Renal pelvis (tissue), 4 donors: ENCODE results near the gene ARRDC4. TPM values are rescaled to one million over a fixed set of nuclear protein-coding genes. Genes with fewer than 3 reads are reported as not detected.
"Not testable (repeated sequence)": the region's sequence is repeated elsewhere in the genome, so short reads cannot be mapped to it uniquely, and the experiment has no call there.

Experiments
- DNase-seq: peaks from one replicate; pipeline ENCODE4 v3.0.0-alpha.2; 2013
- polyA plus RNA-seq, 3 donors: library from polyadenylated mRNA; unstranded; fragments of 120-200 nt; gene quantifications; one replicate each; pipeline ENCODE4 v1.2.1, GENCODE V29; 2013; ENCODE audit not compliant: insufficient read length in 3 of 3

The ARRDC4 gene
- polyA plus RNA-seq, 3 donors: 31.1 to 36.5 (median 33.6) TPM

DNA sequence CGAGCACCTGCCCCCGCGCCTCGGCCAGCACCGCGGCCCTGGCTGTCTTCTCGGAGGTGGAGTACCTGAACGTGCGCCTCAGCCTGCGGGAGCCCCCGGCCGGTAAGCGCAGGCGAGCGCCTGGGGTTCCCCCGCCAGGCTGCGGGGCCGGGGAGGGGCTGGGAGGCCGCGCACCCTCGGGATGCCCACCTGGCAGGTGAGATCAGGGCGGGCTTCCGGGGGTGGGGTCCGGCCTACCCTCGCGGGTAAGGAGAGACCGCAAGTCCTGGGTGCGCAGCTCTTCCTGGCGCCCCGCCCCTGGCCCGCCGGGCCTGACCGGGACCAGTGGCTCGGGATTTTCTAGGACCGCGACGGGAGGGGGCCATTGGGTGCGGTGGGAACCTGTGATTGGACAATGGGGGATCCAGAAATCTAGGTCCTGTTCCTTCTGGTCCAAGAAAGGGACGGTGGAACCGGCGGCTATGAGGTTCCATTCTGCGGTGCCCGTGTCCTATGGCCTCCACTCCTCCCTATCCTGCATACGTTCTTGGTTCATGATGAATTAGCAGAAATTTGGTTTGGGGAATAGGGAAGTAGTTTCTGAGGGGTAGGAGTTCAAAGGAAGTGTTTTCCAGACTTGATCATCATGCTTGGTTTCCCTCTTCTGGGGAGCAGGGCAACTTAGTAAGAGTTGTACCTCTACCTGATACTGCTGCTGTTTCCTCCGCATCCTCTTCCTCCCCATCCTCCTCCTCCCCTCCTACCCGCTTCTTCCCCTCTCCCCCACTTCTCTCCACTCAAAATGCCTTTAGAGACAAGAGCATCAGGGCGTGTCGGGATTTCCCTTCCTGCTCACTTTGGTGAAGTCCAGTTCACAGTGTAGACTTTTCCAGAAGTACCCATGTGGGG is 808 bp downstream of the ARRDC4 start:
- peak; percentile 21 for DNase-seq

GRCh38 chr15:97962263-97962662 is 1.8 kb downstream of the ARRDC4 start:
- DNase-seq: no peak

GRCh38 chr15:97963779-97964178 is 3.3 kb downstream of the ARRDC4 start:
- DNase-seq: no peak

GRCh38 chr15:97966246-97966645 is 5.7 kb downstream of the ARRDC4 start:
- DNase-seq: no peak

DNA sequence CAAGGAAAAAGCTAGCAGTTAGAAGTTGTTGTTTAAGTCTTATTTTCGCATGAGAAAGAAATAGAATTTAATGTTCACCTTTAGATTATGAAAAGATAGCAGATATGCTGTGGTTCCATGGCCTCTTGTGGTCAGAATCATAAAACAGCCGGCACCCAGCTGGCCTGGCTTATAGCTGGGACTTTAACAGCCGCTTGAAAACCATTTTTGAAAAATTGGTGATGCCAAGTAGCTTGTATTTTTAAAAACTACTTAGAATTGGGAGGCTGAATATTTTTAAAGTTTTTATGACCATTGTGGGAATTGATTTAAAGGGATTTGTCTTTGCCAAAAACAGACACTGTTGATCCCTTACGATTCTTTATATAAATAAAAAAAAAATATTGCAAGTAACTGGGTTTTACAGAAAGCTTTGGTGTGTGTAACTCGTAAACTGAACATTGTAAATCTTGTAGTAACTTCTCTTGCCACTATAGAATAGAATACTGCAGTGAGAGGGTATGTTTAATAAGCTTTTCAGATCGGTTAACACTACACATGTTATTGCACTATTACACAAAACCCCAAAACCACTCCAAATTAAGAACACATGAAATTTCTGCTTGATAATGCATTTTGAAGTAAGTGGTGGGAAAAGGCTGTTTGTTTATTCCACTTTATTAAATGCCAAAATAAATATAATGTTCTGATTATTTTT is 6.6 kb downstream of the ARRDC4 start:
- DNase-seq: no peak

DNA sequence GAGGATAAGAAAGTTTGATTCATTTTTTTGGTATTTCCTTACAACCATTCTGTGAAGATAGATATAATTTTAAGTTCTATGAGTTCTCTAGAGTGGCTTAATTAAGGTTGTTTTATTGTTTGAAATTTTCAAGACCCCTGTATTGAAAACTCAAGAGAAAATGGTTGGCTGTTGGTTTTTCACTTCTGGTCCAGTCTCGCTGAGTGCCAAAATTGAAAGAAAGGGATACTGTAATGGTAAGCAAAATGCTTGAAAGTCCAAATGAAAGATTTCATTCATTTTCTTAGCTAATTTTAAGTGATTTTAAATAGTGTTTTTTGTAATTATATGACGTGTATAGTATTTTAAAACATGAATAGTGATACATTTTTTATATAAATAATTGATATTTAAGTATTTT is 7.4 kb downstream of the ARRDC4 start:
- no peak for DNase-seq

DNA sequence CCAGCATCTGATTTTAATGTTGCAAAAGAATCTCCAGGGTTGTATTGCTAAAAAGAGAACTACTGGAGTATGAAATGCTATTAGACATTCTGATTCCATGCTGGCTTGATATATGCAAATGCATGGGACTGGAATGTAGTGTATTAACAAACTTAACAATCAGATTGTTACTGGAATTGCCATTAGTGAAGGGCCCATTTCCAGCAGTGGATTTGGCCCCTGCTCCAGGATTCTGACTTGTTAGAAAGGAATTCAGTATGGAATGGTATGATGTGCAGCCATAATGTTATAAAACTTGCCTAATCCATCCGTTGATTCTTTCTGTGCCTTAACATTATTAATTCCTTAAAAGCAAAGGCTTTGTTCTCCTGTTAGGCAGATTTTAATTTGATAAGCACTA is 7.9 kb downstream of the ARRDC4 start:
- no peak for DNase-seq

DNA sequence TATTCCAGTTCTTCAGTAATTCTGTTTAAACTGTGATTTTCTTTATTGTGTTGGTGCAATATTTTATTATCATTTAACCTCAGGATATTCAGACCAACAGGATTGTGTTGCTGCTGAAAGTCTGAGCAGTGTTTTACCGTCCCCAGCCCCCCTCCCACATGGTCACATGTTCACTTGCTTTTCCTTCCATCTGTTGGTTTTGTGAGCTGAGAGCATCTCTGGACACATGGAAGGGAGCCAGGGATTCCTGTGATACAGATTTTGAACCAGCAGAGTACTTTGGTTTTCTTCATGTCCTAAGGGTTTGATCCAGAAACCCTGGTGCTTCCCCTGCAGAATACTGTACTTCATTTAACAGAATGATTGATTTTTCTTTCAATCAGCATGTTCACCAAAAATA is 11.9 kb downstream of the ARRDC4 start:
- DNase-seq: no peak

GRCh38 chr15:97976129-97976528 is 15.6 kb downstream of the ARRDC4 start:
- no peak for DNase-seq

DNA sequence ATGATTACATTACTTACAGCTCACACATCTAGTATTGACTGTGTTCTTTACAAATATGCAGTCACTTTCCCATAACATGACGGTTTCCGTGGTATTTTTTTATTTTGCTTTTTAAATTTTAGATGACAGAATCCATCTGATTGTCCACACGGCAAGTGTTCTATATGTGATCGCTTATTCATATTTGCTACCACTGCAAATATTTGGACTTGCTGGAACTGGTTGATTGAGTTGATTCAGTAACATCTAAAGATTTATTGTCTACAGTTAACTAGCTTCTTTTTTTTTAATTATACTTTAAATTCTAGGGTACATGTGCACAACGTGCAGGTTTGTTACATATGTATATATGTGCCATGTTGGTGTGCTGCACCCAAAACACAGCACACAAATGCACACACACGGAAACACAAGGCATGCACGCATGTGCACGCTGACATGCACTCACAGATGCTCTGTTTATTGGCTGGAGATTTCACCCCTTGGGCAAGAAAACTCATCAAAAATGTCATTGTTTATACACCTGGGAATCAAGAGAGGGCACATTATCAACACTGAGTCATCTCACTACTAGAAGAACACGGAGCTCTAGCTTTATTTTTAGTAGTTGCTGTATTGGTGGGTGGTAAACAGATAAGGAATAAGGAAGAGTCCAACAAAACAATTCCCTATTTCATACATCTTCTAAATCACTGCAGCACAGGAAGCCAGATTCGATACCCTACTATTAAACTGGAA is 16.4 kb downstream of the ARRDC4 start:
- no peak for DNase-seq

- DNase-seq: no peak
Observed at GRCh38 chr15:97977734-97978133, 17.2 kb downstream of the ARRDC4 start.

GRCh38 chr15:97978401-97979139 is 18.1 kb downstream of the ARRDC4 start:
- DNase-seq: no peak

GRCh38 chr15:97979140-97979520 is 18.6 kb downstream of the ARRDC4 start:
- DNase-seq: no peak

- no peak for DNase-seq
Observed at GRCh38 chr15:97981058-97981457, 20.6 kb downstream of the ARRDC4 start.

DNA sequence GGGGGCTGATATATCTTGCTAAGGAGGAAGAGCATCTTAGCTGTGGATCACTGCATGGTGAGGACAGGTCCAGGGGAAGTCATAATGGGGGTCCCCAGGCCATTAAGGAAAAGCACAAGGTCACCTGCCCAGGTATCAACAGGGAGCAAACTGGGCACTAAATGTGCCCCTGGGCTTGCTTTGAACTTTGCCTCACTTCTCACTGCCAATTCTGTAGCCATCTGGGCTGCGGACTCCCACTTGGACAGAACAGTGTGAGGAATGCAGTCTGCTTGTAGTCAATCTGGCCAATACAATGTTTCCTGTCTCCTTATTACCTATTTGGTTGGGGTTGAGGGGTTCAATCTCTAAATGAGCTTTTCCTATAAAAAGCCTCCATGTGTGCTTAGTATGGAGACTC is 21.3 kb downstream of the ARRDC4 start:
- no peak for DNase-seq

GRCh38 chr15:97984157-97984556 is 23.7 kb downstream of the ARRDC4 start:
- DNase-seq: no peak

DNA sequence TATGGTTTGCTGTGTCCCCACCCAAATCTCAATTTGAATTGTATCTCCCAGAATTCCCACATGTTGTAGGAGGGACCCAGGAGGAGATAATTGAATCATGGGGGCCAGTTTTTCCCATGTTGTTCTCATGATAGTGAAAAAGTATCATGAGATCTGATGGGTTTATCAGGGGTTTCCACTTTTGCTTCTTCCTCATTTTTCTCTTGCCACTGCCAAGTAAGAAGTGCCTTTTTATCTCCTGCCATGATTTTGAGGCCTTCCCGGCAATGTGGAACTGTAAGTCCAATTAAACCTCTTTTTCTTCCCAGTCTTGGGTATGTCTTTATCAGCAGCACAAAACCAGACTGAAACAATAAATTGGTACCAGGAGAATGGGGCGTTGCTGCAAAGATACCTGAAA is 25.5 kb downstream of the ARRDC4 start:
- not testable (repeated sequence) for DNase-seq

- DNase-seq: no peak
Observed at GRCh38 chr15:97986781-97987180, 26.3 kb downstream of the ARRDC4 start.

- no peak for DNase-seq
Observed at GRCh38 chr15:97989299-97989698, 28.8 kb downstream of the ARRDC4 start.

- DNase-seq: no peak
Observed at GRCh38 chr15:97991972-97992541, 31.6 kb downstream of the ARRDC4 start.

DNA sequence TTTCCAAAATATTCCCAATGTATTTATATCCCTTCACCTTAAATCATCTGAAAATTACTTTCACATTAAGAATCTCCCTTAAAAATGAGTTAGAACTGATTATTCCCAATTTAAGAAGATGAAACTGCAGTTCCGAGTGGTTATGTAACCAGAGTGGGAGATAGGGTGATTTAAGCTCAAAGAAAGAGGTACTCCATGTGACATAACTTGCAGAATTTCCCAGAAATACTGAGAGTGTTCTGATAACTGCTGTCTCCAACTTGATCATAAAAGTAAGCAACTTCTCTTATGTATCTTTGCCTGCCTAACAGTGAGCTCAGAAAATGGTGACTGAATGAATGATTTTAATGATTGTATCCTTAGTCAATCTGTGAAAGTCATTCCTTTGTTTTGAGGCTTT is 32.3 kb downstream of the ARRDC4 start:
- no peak for DNase-seq

DNA sequence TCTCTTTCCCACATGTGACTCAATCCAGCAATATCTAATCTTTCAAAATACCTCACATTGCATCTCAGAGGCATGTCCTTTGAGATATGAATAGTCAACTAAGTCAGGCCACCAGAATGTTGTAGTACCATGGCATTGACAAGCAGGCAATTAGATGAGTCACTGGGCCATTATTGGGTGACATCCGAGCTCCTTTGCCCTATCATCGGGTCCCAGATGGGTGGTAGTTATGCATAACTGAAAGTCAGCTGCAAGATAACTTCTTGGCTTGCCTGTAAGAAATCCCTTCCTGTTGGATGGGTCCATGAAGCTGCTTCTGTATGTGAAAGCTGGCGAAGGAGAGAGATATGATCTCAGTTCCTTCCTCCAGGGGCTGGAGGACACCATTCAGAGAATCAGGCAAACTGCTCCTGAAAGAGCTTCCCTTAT is 32.8 kb downstream of the ARRDC4 start:
- DNase-seq: no peak
